Measurements from ENCODE around the gene CD6.

- TF ChIP-seq CTCF (optimal IDR thresholded peaks at IDR 0.05 in 1 of 3, IDR thresholded peaks at IDR 0.05 in 1 of 3, conservative IDR thresholded peaks at IDR 0.05 in 1 of 3; ENCODE audit: extremely low read depth in 1 of 3, insufficient read depth in 2 of 3, low read length in 3 of 3): no peak
- no peak for TF ChIP-seq EZH2 (IDR thresholded peaks at IDR 0.05; ENCODE audit: low read length)
These were observed 40.7 kb downstream of the CD6 start for GRCh38 chr11:61011950-61012736.

All from keratinocyte (primary cell).